Measurements from ENCODE around the gene CERK. TPM values are rescaled to one million over a fixed set of nuclear protein-coding genes. Genes with fewer than 3 reads are reported as not detected.

The CERK gene
- total RNA-seq, 1 donor = 28.2 TPM

DNA sequence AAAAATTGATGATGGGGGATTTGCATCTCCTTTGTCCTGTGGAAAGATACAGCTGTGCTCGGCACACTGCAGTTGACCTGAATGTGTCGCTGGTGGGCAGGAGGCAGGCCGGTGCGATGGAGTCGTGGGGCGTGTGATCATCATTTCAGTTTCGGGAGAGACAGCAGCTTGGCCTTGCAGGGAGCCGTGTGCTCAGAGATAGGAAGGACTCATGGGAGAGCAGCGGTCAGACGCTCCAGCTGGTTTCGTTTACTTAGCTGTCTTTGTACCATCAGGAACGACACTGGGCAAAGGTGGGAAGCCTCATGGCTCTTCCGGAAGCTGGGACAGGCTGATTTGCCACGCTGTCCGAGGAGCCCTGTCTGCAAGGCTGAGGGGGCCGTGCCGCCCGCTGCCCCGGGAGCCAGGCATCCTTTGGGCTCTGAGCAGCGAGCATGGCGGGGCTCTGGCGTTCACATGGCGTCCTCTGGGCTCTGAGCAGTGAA lies 85.2 kb downstream of the CERK start:
- Histone ChIP-seq H3K4me3 (ENCODE audit: insufficient read depth, low read length) (no peak overlapping the region), H2AFZ (ENCODE audit: low read length) (no peak overlapping the region), H3K36me3 (ENCODE audit: insufficient read depth, low read length) (no peaks in the 10 kb centered on the region), H3K27ac (ENCODE audit: low read depth, low read length) (no peak overlapping the region), H3K9me3 (ENCODE audit: low read depth, low read length) (no peaks in the 10 kb centered on the region), H3K79me2 (ENCODE audit: insufficient read depth, low read length) (no peaks in the 10 kb centered on the region), H3K4me2 (ENCODE audit: insufficient read depth, low read length) (no peak overlapping the region), H3K4me1 (ENCODE audit: insufficient read depth, low read length) (peaks cover 9% of the 10 kb centered on the region), H3K27me3 (ENCODE audit: insufficient read depth, low read length) (no peaks in the 10 kb centered on the region), H4K20me1 (ENCODE audit: insufficient read depth, low read length) (peaks cover 49% of the 10 kb centered on the region)
- TF ChIP-seq, protein P1, sequence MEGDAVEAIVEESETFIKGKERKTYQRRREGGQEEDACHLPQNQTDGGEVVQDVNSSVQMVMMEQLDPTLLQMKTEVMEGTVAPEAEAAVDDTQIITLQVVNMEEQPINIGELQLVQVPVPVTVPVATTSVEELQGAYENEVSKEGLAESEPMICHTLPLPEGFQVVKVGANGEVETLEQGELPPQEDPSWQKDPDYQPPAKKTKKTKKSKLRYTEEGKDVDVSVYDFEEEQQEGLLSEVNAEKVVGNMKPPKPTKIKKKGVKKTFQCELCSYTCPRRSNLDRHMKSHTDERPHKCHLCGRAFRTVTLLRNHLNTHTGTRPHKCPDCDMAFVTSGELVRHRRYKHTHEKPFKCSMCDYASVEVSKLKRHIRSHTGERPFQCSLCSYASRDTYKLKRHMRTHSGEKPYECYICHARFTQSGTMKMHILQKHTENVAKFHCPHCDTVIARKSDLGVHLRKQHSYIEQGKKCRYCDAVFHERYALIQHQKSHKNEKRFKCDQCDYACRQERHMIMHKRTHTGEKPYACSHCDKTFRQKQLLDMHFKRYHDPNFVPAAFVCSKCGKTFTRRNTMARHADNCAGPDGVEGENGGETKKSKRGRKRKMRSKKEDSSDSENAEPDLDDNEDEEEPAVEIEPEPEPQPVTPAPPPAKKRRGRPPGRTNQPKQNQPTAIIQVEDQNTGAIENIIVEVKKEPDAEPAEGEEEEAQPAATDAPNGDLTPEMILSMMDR (IDR thresholded peaks at IDR 0.05; ENCODE audit: extremely low read depth, low read depth, low read length) = no peak
- DNase-seq (ENCODE audit: insufficient read length, low spot score, missing footprints) = peak; percentile 92

DNA sequence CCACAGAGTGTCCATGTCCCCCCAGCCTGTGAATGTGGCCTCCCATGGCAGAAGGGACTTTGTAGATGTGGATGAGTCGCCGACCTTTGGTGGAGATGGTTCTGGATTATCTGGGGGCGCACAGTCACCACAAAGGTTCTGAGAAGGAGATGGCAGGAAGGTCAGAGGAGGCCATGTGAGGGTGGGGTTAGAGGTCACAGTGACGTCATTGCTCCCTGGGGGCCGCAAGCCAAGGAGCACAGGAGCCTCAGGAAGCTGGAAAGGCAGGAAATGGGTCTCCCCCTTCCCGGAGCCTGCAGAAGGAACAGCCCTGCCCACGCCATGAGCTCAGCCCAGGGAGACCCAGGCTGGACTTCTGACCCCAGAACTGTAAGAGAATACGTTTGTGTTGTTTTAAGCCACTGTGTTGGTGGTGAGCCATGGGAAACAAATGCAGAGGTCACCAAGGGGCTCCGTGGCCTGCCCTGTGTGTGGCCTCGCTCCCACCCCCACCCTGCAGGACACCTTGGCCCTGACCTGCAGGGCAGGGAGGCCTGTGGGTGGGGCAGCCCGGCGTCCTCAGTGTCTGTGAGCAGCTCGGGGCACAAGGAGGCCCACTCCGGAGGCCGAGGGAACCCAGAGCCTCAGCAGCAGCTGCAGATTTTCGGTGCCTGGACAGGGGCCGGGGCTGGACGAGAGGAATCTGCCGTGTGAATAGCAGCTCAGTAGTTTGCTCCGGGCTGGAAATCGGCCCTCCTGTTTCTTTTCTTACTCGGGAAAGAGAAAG lies 85.8 kb downstream of the CERK start:
- Histone ChIP-seq H3K4me2 (ENCODE audit: insufficient read depth, low read length) (no peak overlapping the region), H3K36me3 (ENCODE audit: insufficient read depth, low read length) (no peaks in the 10 kb centered on the region)
- TF ChIP-seq, protein P1 (IDR thresholded peaks at IDR 0.05; ENCODE audit: extremely low read depth, low read depth, low read length) = no peak

DNA sequence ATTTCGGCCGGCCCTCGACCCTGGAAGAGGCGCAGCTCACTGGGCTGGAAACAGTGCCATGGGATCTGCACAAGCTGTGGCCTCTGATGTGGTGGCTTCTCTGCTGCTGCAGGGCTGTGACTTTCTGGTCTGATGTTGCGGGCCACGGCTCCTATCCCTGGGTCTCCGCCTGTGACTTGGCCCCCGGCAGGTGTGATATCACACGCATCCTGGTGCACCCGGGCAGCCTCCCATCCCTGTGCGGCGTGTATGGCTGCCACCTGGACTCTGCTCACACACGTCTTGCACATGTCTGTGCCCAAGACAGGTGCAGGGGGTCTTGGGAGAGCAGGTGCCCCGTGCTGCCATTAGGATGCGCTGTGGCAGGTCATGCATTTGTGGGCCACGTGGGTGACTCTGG lies 86.7 kb downstream of the CERK start:
- Histone ChIP-seq H3K79me2 (ENCODE audit: insufficient read depth, low read length) (no peaks in the 10 kb centered on the region), H3K4me2 (ENCODE audit: insufficient read depth, low read length) (no peak overlapping the region), H3K27ac (ENCODE audit: low read depth, low read length) (no peak overlapping the region), H2AFZ (ENCODE audit: low read length) (no peak overlapping the region), H3K4me1 (ENCODE audit: insufficient read depth, low read length) (peaks cover 9% of the 10 kb centered on the region), H3K36me3 (ENCODE audit: insufficient read depth, low read length) (no peaks in the 10 kb centered on the region), H3K27me3 (ENCODE audit: insufficient read depth, low read length) (no peaks in the 10 kb centered on the region), H3K4me3 (ENCODE audit: insufficient read depth, low read length) (no peak overlapping the region), H3K9me3 (ENCODE audit: low read depth, low read length) (no peaks in the 10 kb centered on the region), H4K20me1 (ENCODE audit: insufficient read depth, low read length) (peaks cover 51% of the 10 kb centered on the region)
- TF ChIP-seq, protein P1 (IDR thresholded peaks at IDR 0.05; ENCODE audit: extremely low read depth, low read depth, low read length) = no peak
- no peak for DNase-seq (ENCODE audit: insufficient read length, low spot score, missing footprints)

More for the DNA sequence above, 85.8 kb downstream of the CERK start:
- Histone ChIP-seq H3K79me2 (ENCODE audit: insufficient read depth, low read length) (no peaks in the 10 kb centered on the region), H3K9me3 (ENCODE audit: low read depth, low read length) (no peaks in the 10 kb centered on the region), H2AFZ (ENCODE audit: low read length) (no peak overlapping the region), H3K27me3 (ENCODE audit: insufficient read depth, low read length) (no peaks in the 10 kb centered on the region), H3K4me3 (ENCODE audit: insufficient read depth, low read length) (no peak overlapping the region), H4K20me1 (ENCODE audit: insufficient read depth, low read length) (peaks cover 53% of the 10 kb centered on the region), H3K4me1 (ENCODE audit: insufficient read depth, low read length) (peaks cover 9% of the 10 kb centered on the region), H3K27ac (ENCODE audit: low read depth, low read length) (no peak overlapping the region)
- DNase-seq (ENCODE audit: insufficient read length, low spot score, missing footprints) = peak; percentile 95

DNA sequence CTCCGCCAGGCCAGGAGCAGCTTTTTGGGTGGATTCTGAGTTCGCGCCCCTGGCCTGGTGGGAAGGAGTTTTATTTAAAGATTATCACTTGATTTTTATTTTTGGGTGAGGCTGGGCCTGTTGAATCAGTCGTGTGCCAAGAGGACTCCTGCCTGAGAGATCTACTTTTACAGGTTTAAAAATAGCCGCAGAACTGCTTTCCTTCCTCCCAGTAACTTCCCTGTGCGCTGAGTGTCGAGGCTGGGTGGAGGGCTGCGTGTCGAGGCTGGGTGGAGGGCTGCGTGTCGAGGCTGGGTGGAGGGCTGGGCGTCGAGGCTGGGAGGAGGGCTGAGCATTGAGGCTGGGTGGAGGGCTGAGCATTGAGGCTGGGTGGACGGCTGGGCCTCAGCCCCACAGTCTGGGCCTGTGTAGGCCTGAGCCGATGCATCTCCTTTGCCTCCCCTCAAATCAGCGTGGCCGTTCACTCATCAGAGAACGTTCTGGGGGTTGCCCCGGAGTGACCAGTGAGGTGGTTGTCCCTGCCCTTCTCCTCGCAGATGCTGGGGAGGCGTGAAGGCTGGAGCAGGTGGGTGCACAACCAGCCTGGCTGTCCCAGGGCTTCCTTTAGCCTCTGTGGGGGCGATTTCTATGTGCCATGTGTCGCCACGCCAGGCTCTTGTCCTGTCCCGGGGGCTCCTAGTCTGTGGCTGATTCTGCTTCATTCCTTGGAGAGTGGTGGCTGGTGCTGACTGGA lies 87.8 kb downstream of the CERK start:
- DNase-seq (ENCODE audit: insufficient read length, low spot score, missing footprints) = no peak
- Histone ChIP-seq H3K27ac (ENCODE audit: low read depth, low read length) (no peak overlapping the region), H3K9me3 (ENCODE audit: low read depth, low read length) (no peaks in the 10 kb centered on the region), H3K4me3 (ENCODE audit: insufficient read depth, low read length) (no peak overlapping the region), H2AFZ (ENCODE audit: low read length) (no peak overlapping the region), H3K36me3 (ENCODE audit: insufficient read depth, low read length) (no peaks in the 10 kb centered on the region), H4K20me1 (ENCODE audit: insufficient read depth, low read length) (peaks cover 57% of the 10 kb centered on the region), H3K4me1 (ENCODE audit: insufficient read depth, low read length) (peaks cover 9% of the 10 kb centered on the region), H3K4me2 (ENCODE audit: insufficient read depth, low read length) (no peak overlapping the region), H3K79me2 (ENCODE audit: insufficient read depth, low read length) (no peaks in the 10 kb centered on the region), H3K27me3 (ENCODE audit: insufficient read depth, low read length) (no peaks in the 10 kb centered on the region)
- TF ChIP-seq, protein P1 (IDR thresholded peaks at IDR 0.05; ENCODE audit: extremely low read depth, low read depth, low read length) = no peak
